Heart right ventricle (tissue), 16 donors: ENCODE measurements around the gene RMI2. TPM values are rescaled to one million over a fixed set of nuclear protein-coding genes. Genes with fewer than 3 reads are reported as not detected.

ENCODE experiments used
- ATAC-seq, 8 donors: fragments of 200-7000 bp; cut with Tn5 transposase; one replicate each; pipeline ENCODE4 v1.9.1; 2020; ENCODE audit warnings: mild to moderate bottlenecking in 8 of 8, moderate library complexity in 8 of 8, moderate number of reproducible peaks in 1 of 8
- DNase-seq, 2 donors: peaks; one replicate each; pipeline ENCODE4 v3.0.0-alpha.2; 2020
- H3K27ac ChIP-seq, 10 donors: fragments of 200-600 bp; sonication (generic) in 2 of 10; one replicate each; pipeline versions ENCODE4 v1.5.0 to v1.8.0; 2020 to 2022; ENCODE audit warnings: mild to moderate bottlenecking in 3 of 10
- H3K27me3 ChIP-seq, 7 donors: fragments of 200-600 bp; one replicate each; pipeline ENCODE4 v1.8.0; 2021 to 2022; ENCODE audit warnings: mild to moderate bottlenecking in 2 of 7
- H3K36me3 ChIP-seq, 9 donors: fragments of 200-600 bp; sonication (generic) in 1 of 9; one replicate each; pipeline versions ENCODE4 v1.5.0 to v1.8.0; 2020 to 2022; ENCODE audit warnings: mild to moderate bottlenecking in 2 of 9
- H3K4me1 ChIP-seq, 9 donors: fragments of 200-600 bp; sonication (generic) in 1 of 9; one replicate each; pipeline versions ENCODE4 v1.5.0 to v1.8.0; 2020 to 2022; ENCODE audit warnings: mild to moderate bottlenecking in 4 of 9
- H3K4me3 ChIP-seq, 10 donors: fragments of 200-600 bp; sonication (generic) in 2 of 10; one replicate each; pipeline versions ENCODE4 v1.5.0 to v1.8.0; 2020 to 2022; ENCODE audit warnings: mild to moderate bottlenecking in 7 of 10, moderate library complexity in 2 of 10
- H3K9me3 ChIP-seq, 11 donors: fragments of 200-600 bp in 10 of 11; sonication (generic) in 2 of 11; one replicate each; pipeline versions ENCODE4 v1.5.0 to v1.8.0; 2013 to 2022; ENCODE audit warnings: mild to moderate bottlenecking in 2 of 11, control low read depth in 1 of 11, moderate library complexity in 1 of 11
- CTCF ChIP-seq, 9 donors: fragments of 200-600 bp; sonication (generic) in 2 of 9; IDR thresholded peaks; one replicate each; pipeline versions ENCODE4 v1.5.0 to v1.8.0; 2021 to 2022; ENCODE audit warnings: antibody characterized with exemption in 9 of 9, mild to moderate bottlenecking in 5 of 9, moderate library complexity in 1 of 9
- WGBS, 2 donors: extraction: QIAGEN DNeasy Blood & Tissue Kit; methylation state at CpG; one replicate each; pipeline ENCODE4 v1.1.7; 2013; ENCODE audit warnings: inconsistent platforms in 1 of 2; 5-methylcytosine and 5-hydroxymethylcytosine counted together
- intact Hi-C, 10 donors: fragments of 100-400 bp; cut with DNase I; formaldehyde crosslinking; loops; one replicate each; pipeline versions ENCODE4 v1.11.1 to v1.14.2; 2022
- polyA plus RNA-seq, 2 donors: library from polyadenylated mRNA; stranded (reverse); fragments of 200-250 nt; gene quantifications; one replicate each; pipeline ENCODE4 v1.2.3, GENCODE V29; 2013
- total RNA-seq, 10 donors: library from RNA; stranded (reverse); fragmentation: NEBNext Ultra II Directional in 3 of 10; extraction: Animal tissue kit (Norgen Biotek cat#: 25700) in 3 of 10; gene quantifications; one replicate each; pipeline versions ENCODE4 v1.2.1 to v1.2.4, GENCODE V29; 2021 to 2023
- donor health status: Arrhythmogenic right ventricular cardiomyopathy.
- donor health status: ischemic (EF 13 %, LVEDD 7.1; RV severe dilation, severe dysfunction).
- donor health status: healthy with polysubstance abuse.
- donor health status: DM: no; HTN: yes; CAD: no.
- donor health status: DM: no; HTN: no; CAD: no.
- donor health status: ischemic (EF 25% LVEDD 6.9; RV normal size, moderate dysfunction).
- donor health status: ischemic (EF 25% LVEDD 5.7; RV mildly dilated, moderate dysfunction).
- donor health status: healthy.
- donor health status: DM: yes; HTN: yes; CAD: no.
- donor health status: Ischemic cardiomyopathy.
- donor health status: ischemic (EF 35%, LVEDD 5.7; RV mildly dilated, moderate dysfunction).
- donor health status: nonischemic (EF 11% LVEDD 7.7; RV severe dilation, severe dysfunction).
- donor health status: DM: yes; HTN: yes; CAD: no.
- donor health status: PGD.
- donor health status: ischemic (EF 29% LVEDD 5.4; RV normal size, mild dysfunction).
- donor health status: nonischemic (EF 23%, LVEDD 6.1; RV moderate dilation, normal function).

RMI2 gene
- total and polyA plus RNA-seq, 12 donors: 0.22 to 3.8 (median 1.1) TPM

- H3K4me3 ChIP-seq: no peak overlapping the region
- TF ChIP-seq CTCF (IDR thresholded peaks at IDR 0.05): no peak
- no peaks in the 10 kb centered on the region for H3K36me3 ChIP-seq
Measured at GRCh38 chr16:11392041-11392581, 46.9 kb downstream of the RMI2 start.

GRCh38 chr16:11393366-11393765, 48.1 kb downstream of the RMI2 start:
- DNase-seq (no peak), ATAC-seq (no peak)
- H3K27me3 ChIP-seq: no peaks in the 10 kb centered on the region
- H3K4me1 ChIP-seq: peaks cover 0 to 7% (median 3%) of the 10 kb centered on the region in 9 donors
- no peak overlapping the region for H3K4me3 ChIP-seq
- 89 to 93% methylated on average over 11 of the region's 11 CpGs for WGBS, 2 donors
- H3K27ac ChIP-seq: no peak overlapping the region
- no peaks in the 10 kb centered on the region for H3K36me3 ChIP-seq
- no peaks in the 10 kb centered on the region for H3K9me3 ChIP-seq
- TF ChIP-seq CTCF (IDR thresholded peaks at IDR 0.05): no peak
- intact Hi-C loops: loop anchor here in 8 of 10 donors (10.0 kb wide), 3 partner anchors 321 to 671 kb away; no protein-coding TSS in a partner anchor

More at GRCh38 chr16:11392041-11392581, 46.9 kb downstream of the RMI2 start:
- intact Hi-C loops: loop anchor here in 8 of 10 donors (10.0 kb wide), 3 partner anchors 323 to 673 kb away; no protein-coding TSS in a partner anchor
- H3K9me3 ChIP-seq: no peaks in the 10 kb centered on the region
- no peak for ATAC-seq
- no peak overlapping the region for H3K27ac ChIP-seq
- peaks cover 0 to 8% (median 0%) of the 10 kb centered on the region in 7 donors for H3K27me3 ChIP-seq
- H3K4me1 ChIP-seq: peaks cover 0 to 9% (median 4%) of the 10 kb centered on the region in 9 donors
- WGBS, 2 donors: 85% methylated on average over 19 of the region's 19 CpGs
- DNase-seq: no peak

- Histone ChIP-seq H3K4me1 (peaks cover 0 to 7% (median 3%) of the 10 kb centered on the region in 9 donors), H3K36me3 (no peaks in the 10 kb centered on the region), H3K4me3 (no peak overlapping the region), H3K27me3 (no peaks in the 10 kb centered on the region), H3K9me3 (no peaks in the 10 kb centered on the region), H3K27ac (no peak overlapping the region)
- DNase-seq: no peak
- ATAC-seq: no peak
- WGBS, 2 donors: 92 to 95% methylated on average over 10 of the region's 10 CpGs
- TF ChIP-seq CTCF (IDR thresholded peaks at IDR 0.05): no peak
- intact Hi-C loops: loop anchor here in 8 of 10 donors (10.0 kb wide), 3 partner anchors 321 to 671 kb away; no protein-coding TSS in a partner anchor
Measured at GRCh38 chr16:11393861-11394592, 48.8 kb downstream of the RMI2 start.

GRCh38 chr16:11394593-11394960, 49.3 kb downstream of the RMI2 start:
- WGBS, 2 donors: 66 to 87% methylated on average over 3 of the region's 3 CpGs
- ATAC-seq (no peak), DNase-seq (no peak)
- Histone ChIP-seq H3K27me3 (no peaks in the 10 kb centered on the region), H3K36me3 (no peaks in the 10 kb centered on the region), H3K27ac (no peak overlapping the region), H3K9me3 (no peaks in the 10 kb centered on the region), H3K4me1 (peaks cover 0 to 7% (median 3%) of the 10 kb centered on the region in 9 donors), H3K4me3 (no peak overlapping the region)
- no peak for TF ChIP-seq CTCF (IDR thresholded peaks at IDR 0.05)
- intact Hi-C loops: loop anchor here in 8 of 10 donors (10.0 kb wide), 3 partner anchors 320 to 670 kb away; no protein-coding TSS in a partner anchor
